GM06990 (cell line): ENCODE measurements around the gene C11orf24.
A peak's percentile ranks its signal among the peaks of the same experiment; 100 is the strongest.

Experiments used
- DNase-seq: peaks from one replicate; pipeline ENCODE4 v3.0.0-alpha.2; 2011; ENCODE audit not compliant: insufficient read length; ENCODE audit errors: extremely low read depth
- H3K27me3 ChIP-seq: replicated peaks from 2 replicates; pipeline ENCODE4 v1.6.0; 2011; ENCODE audit warnings: low read length; ENCODE audit not compliant: control insufficient read depth, insufficient read depth
- H3K36me3 ChIP-seq: 2 replicates; pipeline ENCODE4 v1.5.1; 2011; ENCODE audit warnings: low read length; ENCODE audit not compliant: control insufficient read depth, insufficient read depth
- H3K4me3 ChIP-seq: replicated peaks from 2 replicates; pipeline ENCODE4 v1.5.1; 2011; ENCODE audit warnings: low read depth, mild to moderate bottlenecking, control low read depth, low read length
- TF ChIP-seq, protein P1 (sequence below): IDR thresholded peaks from 2 replicates; pipeline ENCODE4 v1.5.1; 2011; ENCODE audit warnings: low read length, control low read depth, mild to moderate bottlenecking, inconsistent platforms; ENCODE audit not compliant: insufficient read depth, poor library complexity, severe bottlenecking

C11orf24 gene

DNA sequence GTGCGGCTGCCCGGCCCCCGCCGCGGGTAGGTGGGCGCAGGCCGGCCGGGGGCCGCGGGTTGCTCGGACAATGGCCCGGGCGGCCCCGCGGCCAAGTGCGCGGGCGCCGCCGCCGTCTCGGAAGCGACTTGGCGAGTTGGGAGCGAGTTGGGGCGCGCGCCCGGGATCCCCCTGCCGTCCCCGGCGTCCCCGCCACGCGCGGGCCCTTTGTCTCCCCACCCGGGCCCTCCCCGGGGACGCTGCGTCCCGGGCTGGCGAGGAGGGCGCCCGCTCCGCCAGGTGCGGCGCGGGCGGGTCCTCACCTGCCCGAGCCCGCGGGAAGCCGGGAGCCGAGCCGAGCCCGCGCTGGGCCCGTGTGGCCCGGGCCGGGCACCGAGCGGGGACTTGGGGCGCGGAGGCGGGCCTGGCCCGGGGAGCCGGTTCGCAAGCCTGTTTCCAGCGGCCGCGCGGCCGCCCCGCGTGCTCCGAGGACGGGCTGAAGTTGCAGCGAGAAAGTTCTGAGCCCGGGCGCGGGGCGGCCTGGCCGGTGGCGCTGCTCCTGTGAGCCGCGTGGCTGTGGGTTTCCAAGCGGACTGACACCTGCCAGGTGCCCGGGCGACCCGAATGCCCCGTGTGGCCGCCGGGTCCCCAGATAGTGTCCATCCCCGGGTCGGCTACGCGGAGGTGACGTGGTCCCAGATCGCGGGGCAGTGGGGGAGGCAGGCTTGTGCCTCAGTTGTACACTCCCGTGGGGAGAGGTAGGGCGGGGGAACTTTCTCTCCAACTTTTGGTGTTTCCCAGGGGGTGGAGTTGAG is 41.2 kb upstream of the C11orf24 start:
- Histone ChIP-seq H3K27me3 (no peaks in the 10 kb centered on the region), H3K4me3 (peak overlapping the region; percentile 59), H3K36me3 (no peaks in the 10 kb centered on the region)
- DNase-seq = peak; percentile 56
- TF ChIP-seq, protein P1, sequence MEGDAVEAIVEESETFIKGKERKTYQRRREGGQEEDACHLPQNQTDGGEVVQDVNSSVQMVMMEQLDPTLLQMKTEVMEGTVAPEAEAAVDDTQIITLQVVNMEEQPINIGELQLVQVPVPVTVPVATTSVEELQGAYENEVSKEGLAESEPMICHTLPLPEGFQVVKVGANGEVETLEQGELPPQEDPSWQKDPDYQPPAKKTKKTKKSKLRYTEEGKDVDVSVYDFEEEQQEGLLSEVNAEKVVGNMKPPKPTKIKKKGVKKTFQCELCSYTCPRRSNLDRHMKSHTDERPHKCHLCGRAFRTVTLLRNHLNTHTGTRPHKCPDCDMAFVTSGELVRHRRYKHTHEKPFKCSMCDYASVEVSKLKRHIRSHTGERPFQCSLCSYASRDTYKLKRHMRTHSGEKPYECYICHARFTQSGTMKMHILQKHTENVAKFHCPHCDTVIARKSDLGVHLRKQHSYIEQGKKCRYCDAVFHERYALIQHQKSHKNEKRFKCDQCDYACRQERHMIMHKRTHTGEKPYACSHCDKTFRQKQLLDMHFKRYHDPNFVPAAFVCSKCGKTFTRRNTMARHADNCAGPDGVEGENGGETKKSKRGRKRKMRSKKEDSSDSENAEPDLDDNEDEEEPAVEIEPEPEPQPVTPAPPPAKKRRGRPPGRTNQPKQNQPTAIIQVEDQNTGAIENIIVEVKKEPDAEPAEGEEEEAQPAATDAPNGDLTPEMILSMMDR = no peak

DNA sequence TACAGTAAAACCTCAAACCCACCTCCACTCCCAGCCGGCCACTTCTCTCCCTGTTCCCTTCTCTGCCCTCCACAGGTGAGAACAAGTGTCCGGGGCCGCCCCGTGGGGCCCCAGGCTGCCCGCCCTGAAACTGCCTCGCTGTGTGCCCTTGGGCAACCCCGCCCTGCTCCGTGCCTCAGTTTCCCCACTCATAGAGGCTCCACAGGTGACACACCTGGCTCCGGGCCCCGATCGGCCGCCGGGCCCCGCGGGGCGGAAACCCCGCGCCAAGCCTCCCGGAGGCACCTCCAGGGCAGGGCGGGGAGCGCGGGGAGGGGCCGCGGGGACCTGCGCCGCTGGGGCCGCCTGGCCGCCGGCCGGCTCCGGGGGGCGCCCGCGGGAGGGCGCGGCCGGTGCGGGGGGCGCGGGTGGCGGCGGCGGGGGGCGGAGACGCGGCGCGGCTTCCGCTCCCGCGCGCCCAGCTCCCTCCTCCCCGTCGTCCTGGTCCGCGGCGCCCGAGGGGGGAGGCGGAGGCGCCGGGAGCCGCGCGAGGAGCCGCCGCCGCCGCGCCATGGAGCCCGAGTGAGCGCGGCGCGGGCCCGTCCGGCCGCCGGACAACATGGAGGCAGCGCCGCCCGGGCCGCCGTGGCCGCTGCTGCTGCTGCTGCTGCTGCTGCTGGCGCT is 40.5 kb upstream of the C11orf24 start, which contains the start of gene LRP5:
Gene LRP5 (plus strand): TSS at position 475 of the 663 bp plus-strand sequence. CDS start 124 bp downstream, at position 599.
- peak within 1 kb of the TSS; percentile 59 for H3K4me3 ChIP-seq
- DNase-seq = peak; percentile 39
- TF ChIP-seq, protein P1 = no peak
- H3K36me3 ChIP-seq = no peaks in the 10 kb centered on the region
- no peaks in the 10 kb centered on the region for H3K27me3 ChIP-seq

DNA sequence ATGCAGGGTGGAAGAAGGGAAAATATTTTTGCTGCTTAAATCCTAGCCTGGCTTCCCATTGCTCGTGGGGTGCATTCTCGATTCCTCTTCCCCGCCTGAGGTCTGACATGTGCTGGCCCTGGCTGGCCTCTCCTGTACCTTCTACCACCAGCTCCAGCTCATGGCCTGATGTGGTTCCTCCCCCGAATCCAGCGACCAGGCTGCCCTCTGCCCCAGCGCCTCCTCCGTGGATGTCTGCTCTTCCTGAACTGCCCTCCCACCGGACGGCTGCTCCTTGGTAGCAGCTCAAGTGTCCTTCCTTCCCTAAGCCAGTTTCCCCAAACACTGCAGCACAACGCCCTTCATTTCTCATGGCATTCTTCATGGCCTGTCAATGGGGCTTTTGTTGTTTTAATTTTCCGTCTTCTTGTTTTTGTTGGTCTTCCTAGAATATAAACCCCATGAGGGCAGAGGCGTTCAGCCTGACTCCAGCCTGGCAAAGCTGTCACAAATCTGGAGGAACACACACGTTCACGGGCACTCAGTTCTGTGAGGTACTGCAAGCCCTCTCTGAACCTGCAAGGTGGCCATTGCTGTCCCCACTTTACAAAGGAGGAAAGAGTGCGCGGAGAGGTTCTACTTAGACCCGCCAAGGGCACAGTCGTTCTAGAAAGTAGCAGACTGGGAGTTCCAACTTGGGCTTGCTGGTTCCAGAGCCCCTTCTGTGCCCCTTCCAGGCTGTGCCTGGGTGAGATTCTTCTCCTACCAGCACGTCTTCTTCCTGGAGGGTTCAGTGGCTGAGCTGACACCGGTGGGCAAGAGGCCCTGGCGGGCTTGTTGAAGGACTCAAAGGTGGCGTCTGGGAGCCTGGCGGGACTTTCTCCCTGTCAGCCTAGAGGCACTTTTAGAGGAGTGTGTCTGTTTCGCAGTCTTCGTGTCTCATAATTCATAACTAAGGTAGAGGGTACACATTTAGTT is 39.7 kb upstream of the C11orf24 start:
- TF ChIP-seq, protein P1 = no peak
- H3K36me3 ChIP-seq = no peaks in the 10 kb centered on the region
- no peak overlapping the region for H3K4me3 ChIP-seq
- no peak for DNase-seq
- no peaks in the 10 kb centered on the region for H3K27me3 ChIP-seq

DNA sequence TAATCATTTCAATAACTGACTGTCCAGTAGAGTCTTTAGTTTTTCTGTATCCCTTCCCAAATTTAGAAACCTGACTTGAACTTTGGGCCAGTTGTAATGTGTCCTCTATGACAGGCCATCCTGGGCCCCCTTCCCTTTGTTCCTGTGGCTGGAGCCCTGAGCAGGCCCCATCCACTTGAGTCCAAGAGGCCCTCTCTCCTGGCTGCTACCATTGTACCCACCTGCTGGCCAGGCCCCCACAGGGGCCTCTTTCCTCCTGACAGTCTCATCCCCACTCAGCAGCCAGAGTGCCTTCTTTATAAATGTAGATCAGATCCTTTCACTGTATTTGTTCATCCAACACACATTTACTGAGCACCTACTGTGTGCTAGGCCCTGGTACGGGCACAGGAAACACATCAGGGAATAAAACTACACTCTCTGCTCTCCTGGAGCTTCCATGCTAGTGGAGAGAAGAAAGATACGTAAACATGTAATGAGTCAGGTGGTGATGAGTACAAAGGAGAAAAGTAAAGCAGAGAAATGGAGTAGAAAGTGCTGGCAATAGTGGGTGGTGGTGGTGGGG is 37.9 kb upstream of the C11orf24 start:
- DNase-seq = no peak
- TF ChIP-seq, protein P1 = no peak
- H3K27me3 ChIP-seq = no peaks in the 10 kb centered on the region
- H3K36me3 ChIP-seq = no peaks in the 10 kb centered on the region
- H3K4me3 ChIP-seq = no peak overlapping the region

DNA sequence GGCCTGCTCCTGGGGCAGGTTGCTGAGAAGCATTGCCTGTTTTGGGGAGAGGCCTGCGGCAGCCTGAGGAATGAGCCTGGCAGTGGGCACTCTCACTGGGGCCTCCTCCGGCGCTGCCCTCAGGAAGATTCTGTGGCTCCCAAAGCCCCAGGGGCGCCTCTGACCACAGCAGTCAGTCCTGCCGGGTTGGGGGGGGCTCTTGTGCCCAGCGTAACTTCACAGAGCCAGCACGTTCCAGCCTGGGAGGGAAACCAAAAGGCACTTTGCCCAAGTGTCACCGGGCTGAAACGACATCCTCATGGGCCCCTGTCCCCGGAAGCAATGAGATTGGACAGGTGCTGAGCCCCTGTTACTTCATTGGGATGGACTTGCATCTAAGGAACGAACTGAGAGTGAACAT is 36.3 kb upstream of the C11orf24 start:
- H3K27me3 ChIP-seq = no peaks in the 10 kb centered on the region
- no peak overlapping the region for H3K4me3 ChIP-seq
- no peak for DNase-seq
- no peaks in the 10 kb centered on the region for H3K36me3 ChIP-seq
- TF ChIP-seq, protein P1 = no peak
